ENCODE data around the gene ARHGEF9. TPM values are rescaled to one million over a fixed set of nuclear protein-coding genes. Genes with fewer than 3 reads are reported as not detected.

Gene ARHGEF9
- total and polyA plus RNA-seq, 2 of the 8 experiments (the other 6 are each of a cell fraction or from before 2014, with no cell fraction given): 28.7 to 31.8 TPM

GRCh38 chrX:63708801-63709200 lies 76.2 kb downstream of the ARHGEF9 start:
- no peak overlapping the region for H3K23ac ChIP-seq (ENCODE audit: insufficient read length)
- no peaks in the 10 kb centered on the region for H3K79me1 ChIP-seq (ENCODE audit: low read depth, low read length)
- H2BK12ac ChIP-seq (ENCODE audit: low read depth, low read length): no peak overlapping the region
- H3K4me1 ChIP-seq (replicated peaks in 1 of 4; ENCODE audit: control insufficient read depth in 3 of 4, insufficient read depth in 4 of 4, low read length in 3 of 4): no peaks in the 10 kb centered on the region
- 92% methylated on average over 2 of the region's 2 CpGs; no CpG with 5 or more reads in 1 of the 2 experiments for WGBS, 2 experiments (ENCODE audit: extremely low coverage in 1 of 2, insufficient coverage in 1 of 2, insufficient read length in 1 of 2, insufficient replicate concordance in 2 of 2, low coverage in 1 of 2, low lambda C conversion rate in 2 of 2, missing lambda C conversion rate in 1 of 2)
- no peak overlapping the region for H3K9ac ChIP-seq (replicated peaks in 1 of 4; ENCODE audit: extremely low read depth in 1 of 4, low read depth in 3 of 4, low read length in 3 of 4)
- ChIA-PET CTCF (ENCODE audit: partially characterized antibody) (no interaction called here), POLR2A (ENCODE audit: partially characterized antibody) (no interaction called here)
- H3K4me2 ChIP-seq (ENCODE audit: insufficient read depth in 1 of 2, low read depth in 2 of 2, low read length in 2 of 2): no peak overlapping the region
- no peak overlapping the region for H3K14ac ChIP-seq (ENCODE audit: insufficient read length)
- no peak overlapping the region for H2BK20ac ChIP-seq (ENCODE audit: low read length)
- no peak overlapping the region for H3K4me3 ChIP-seq (ENCODE audit: extremely low read depth in 1 of 4, insufficient read depth in 2 of 4, low read depth in 3 of 4, low read length in 4 of 4)
- no peak overlapping the region for H3K56ac ChIP-seq (replicated peaks; ENCODE audit: insufficient read length, low read depth, low read length)
- peaks cover 0 to 2% of the 10 kb centered on the region in 2 experiments for H4K20me1 ChIP-seq (replicated peaks in 1 of 2; ENCODE audit: control insufficient read depth in 1 of 2, insufficient read depth in 2 of 2, low read length in 2 of 2)
- no peak overlapping the region for H2BK5ac ChIP-seq (ENCODE audit: low read depth, low read length)
- no peak overlapping the region for H2BK15ac ChIP-seq (ENCODE audit: low read length)
- FAIRE-seq (no peak), DNase-seq (ENCODE audit: low read depth in 1 of 2, low spot score in 2 of 2) (no peak)
- H4K8ac ChIP-seq (ENCODE audit: extremely low read depth, insufficient read depth, low read length): no peak overlapping the region
- no peak overlapping the region for H2AK5ac ChIP-seq (ENCODE audit: low read depth, low read length)
- H3K18ac ChIP-seq (ENCODE audit: extremely low read depth, low read length): no peak overlapping the region
- H2AFZ ChIP-seq (ENCODE audit: low read length): no peak overlapping the region
- H3K27ac ChIP-seq (ENCODE audit: low read depth, low read length): no peak overlapping the region
- no peaks in the 10 kb centered on the region for H3K27me3 ChIP-seq (replicated peaks in 1 of 4; ENCODE audit: control insufficient read depth in 3 of 4, extremely low read depth in 1 of 4, insufficient read depth in 3 of 4, low read length in 3 of 4)
- H3K9me3 ChIP-seq (ENCODE audit: insufficient read depth in 2 of 2, low read depth in 1 of 2, low read length in 1 of 2): no peaks in the 10 kb centered on the region
- TF ChIP-seq SIX5 (IDR thresholded peaks at IDR 0.05; ENCODE audit: low read depth, low read length) (no peak), EZH2 (IDR thresholded peaks at IDR 0.05; ENCODE audit: low read depth, low read length, severe bottlenecking) (no peak)
- no peaks in the 10 kb centered on the region; a peak in 1 of 4 replicates for H3K79me2 ChIP-seq (ENCODE audit: control insufficient read depth in 1 of 2, insufficient read depth in 2 of 2, low read length in 2 of 2)
- peaks cover 0 to 22% (median 4%) of the 10 kb centered on the region in 4 experiments; a peak in 4 of 8 replicates for H3K36me3 ChIP-seq (ENCODE audit: control insufficient read depth in 2 of 4, insufficient read depth in 4 of 4, low read length in 3 of 4)
- H4K5ac ChIP-seq (ENCODE audit: insufficient read length, low read depth, low read length): no peak overlapping the region
- H4K91ac ChIP-seq (replicated peaks; ENCODE audit: insufficient read length, low read length): no peak overlapping the region
- H3K23me2 ChIP-seq (ENCODE audit: low read depth, low read length): no peaks in the 10 kb centered on the region
- no peak overlapping the region for H2BK120ac ChIP-seq (replicated peaks; ENCODE audit: low read depth, low read length)
- H3K4ac ChIP-seq (replicated peaks; ENCODE audit: insufficient read length, low read depth, low read length): no peak overlapping the region
